Activated CD4-positive, alpha-beta T cell treated with anti-CD3 and anti-CD28 coated beads, Interleukin-2, amount 10 ng/mL, durations not matched to agents 7 days and 5 days (primary cell): ENCODE measurements around the gene SRL. TPM values are rescaled to one million over a fixed set of nuclear protein-coding genes. Genes with fewer than 3 reads are reported as not detected.

Experiments used
- CTCF ChIA-PET: fragments of 350-600 bp; sonication (Branson Sonifier 250); formaldehyde crosslinking; loops from one replicate; lab custom pipeline; 2021; ENCODE audit warnings: antibody characterized with exemption; lab: Charles Lee
- POLR2A ChIA-PET: fragments of 350-600 bp; sonication (Branson Sonifier 250); formaldehyde crosslinking; loops from one replicate; lab custom pipeline; 2021; ENCODE audit warnings: antibody characterized with exemption; lab: Charles Lee
- DNase-seq: peaks from one replicate; pipeline ENCODE4 v3.0.0-alpha.2; 2020
- H3K27ac Mint-ChIP-seq: one replicate; pipeline ENCODE4 v1.8.0; 2021; ENCODE audit warnings: mild to moderate bottlenecking, moderate library complexity, mixed read lengths
- H3K27me3 Mint-ChIP-seq: one replicate; pipeline ENCODE4 v1.8.0; 2021; ENCODE audit warnings: mixed read lengths
- H3K36me3 Mint-ChIP-seq: one replicate; pipeline ENCODE4 v1.8.0; 2021; ENCODE audit warnings: low read depth, mixed read lengths
- H3K4me1 Mint-ChIP-seq: one replicate; pipeline ENCODE4 v1.8.0; 2021; ENCODE audit warnings: mixed read lengths
- H3K4me3 Mint-ChIP-seq: one replicate; pipeline ENCODE4 v1.8.0; 2021; ENCODE audit warnings: mild to moderate bottlenecking, moderate library complexity, mixed read lengths
- H3K9me3 Mint-ChIP-seq: one replicate; pipeline ENCODE4 v1.8.0; 2021; ENCODE audit warnings: mixed read lengths
- total RNA-seq, 2 experiments: library from RNA; stranded (reverse); gene quantifications; one replicate each; pipeline ENCODE4 v1.2.3, GENCODE V29; 2021

SRL gene
- total RNA-seq, 2 experiments from 2014 or later = not detected

DNA sequence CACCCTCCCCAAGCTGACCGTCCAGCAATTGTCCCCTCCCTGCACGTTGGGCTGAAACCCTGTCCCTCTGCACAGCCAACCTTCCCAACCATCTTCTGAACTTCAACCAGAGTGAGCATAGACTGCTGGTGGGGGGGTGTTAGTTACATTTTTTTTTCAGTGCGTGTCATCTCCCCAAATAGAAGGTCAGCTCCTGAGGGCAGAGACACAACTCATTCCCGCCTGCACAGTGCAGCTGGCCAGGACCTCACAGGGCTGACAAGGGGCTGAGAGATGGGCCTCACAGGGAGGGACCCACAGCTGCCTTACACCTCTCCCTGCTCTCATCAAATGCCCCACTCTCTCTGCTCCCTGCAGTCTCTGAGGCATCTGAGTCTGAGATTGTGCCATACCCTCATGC is 8.4 kb downstream of the SRL start:
- POLR2A ChIA-PET = no interaction called here

GRCh38 chr16:4232541-4233386 is 9.1 kb downstream of the SRL start:
- CTCF ChIA-PET = interaction anchor here (0.6 to 0.9 kb wide), 3 partner anchors 11 to 36 kb away, joined by 3 read pairs; no protein-coding TSS in a partner anchor
- Mint-ChIP-seq H3K4me1 (no peaks in the 10 kb centered on the region), H3K27me3 (peaks cover 2% of the 10 kb centered on the region)

More for the DNA sequence above, 8.4 kb downstream of the SRL start:
- Mint-ChIP-seq H3K4me3 (no peak overlapping the region), H3K27me3 (peaks cover 2% of the 10 kb centered on the region), H3K4me1 (no peaks in the 10 kb centered on the region), H3K9me3 (no peaks in the 10 kb centered on the region), H3K27ac (no peak overlapping the region), H3K36me3 (no peaks in the 10 kb centered on the region)
- CTCF ChIA-PET = interaction anchor here (0.8 to 0.9 kb wide), 2 partner anchors 12 to 20 kb away, joined by 3 read pairs; no protein-coding TSS in a partner anchor
- no peak for DNase-seq

GRCh38 chr16:4231886-4232285 is 10.0 kb downstream of the SRL start:
- Mint-ChIP-seq H3K4me1 (no peaks in the 10 kb centered on the region), H3K4me3 (no peak overlapping the region), H3K27ac (no peak overlapping the region), H3K36me3 (no peaks in the 10 kb centered on the region), H3K27me3 (peaks cover 2% of the 10 kb centered on the region), H3K9me3 (no peaks in the 10 kb centered on the region)
- CTCF ChIA-PET = interaction anchor here (1.0 kb wide), 2 partner anchors 12 to 21 kb away, joined by 3 read pairs; no protein-coding TSS in a partner anchor
- POLR2A ChIA-PET = no interaction called here
- no peak for DNase-seq

More at GRCh38 chr16:4232541-4233386, 9.1 kb downstream of the SRL start:
- POLR2A ChIA-PET = no interaction called here
- Mint-ChIP-seq H3K4me3 (no peak overlapping the region), H3K36me3 (no peaks in the 10 kb centered on the region), H3K27ac (no peak overlapping the region), H3K9me3 (no peaks in the 10 kb centered on the region)
- no peak for DNase-seq

DNA sequence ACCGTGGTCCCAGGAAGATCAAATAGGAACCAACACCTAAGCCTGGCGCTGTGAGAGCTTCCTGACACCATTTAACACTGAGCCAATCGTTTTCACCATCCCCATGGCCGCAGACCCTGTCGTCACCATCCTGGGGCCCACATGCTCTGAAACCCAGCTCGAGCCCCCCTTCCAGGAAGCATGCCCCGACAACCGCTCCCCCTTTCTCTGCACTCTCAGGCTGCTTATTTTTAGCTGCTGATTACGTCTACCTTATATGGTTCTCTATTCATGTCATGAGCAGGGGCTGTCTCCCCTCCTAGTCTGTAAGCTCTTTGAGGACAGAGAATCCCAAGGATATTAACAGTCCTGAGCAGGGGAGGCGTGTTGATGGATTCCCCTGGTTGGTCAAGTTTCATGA is 10.5 kb downstream of the SRL start:
- peaks cover 2% of the 10 kb centered on the region for H3K27me3 Mint-ChIP-seq
- no peaks in the 10 kb centered on the region for H3K36me3 Mint-ChIP-seq
- POLR2A ChIA-PET = no interaction called here
- no peak for DNase-seq
- H3K9me3 Mint-ChIP-seq = no peaks in the 10 kb centered on the region
- CTCF ChIA-PET = interaction anchor here (1.0 kb wide), 2 partner anchors 11 to 21 kb away, joined by 3 read pairs; no protein-coding TSS in a partner anchor
- no peaks in the 10 kb centered on the region for H3K4me1 Mint-ChIP-seq
- no peak overlapping the region for H3K27ac Mint-ChIP-seq
- no peak overlapping the region for H3K4me3 Mint-ChIP-seq

DNA sequence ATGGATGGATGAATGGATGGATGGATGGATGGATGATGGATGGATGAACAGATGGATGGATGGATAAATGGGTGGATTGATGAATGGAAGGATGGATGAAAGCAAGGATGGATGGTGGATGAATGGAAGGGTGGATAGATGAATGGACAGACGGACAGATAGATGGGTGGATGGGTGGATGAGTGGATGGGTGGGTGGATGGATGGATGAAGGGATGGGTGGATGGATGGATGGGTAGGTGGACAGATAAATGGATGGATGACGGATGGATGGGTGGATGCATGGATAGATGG is 14.9 kb downstream of the SRL start:
- H3K36me3 Mint-ChIP-seq = no peaks in the 10 kb centered on the region
- no peaks in the 10 kb centered on the region for H3K9me3 Mint-ChIP-seq
- H3K27ac Mint-ChIP-seq = no peak overlapping the region
- H3K4me1 Mint-ChIP-seq = no peaks in the 10 kb centered on the region
- H3K4me3 Mint-ChIP-seq = no peak overlapping the region
- ChIA-PET POLR2A (no interaction called here), CTCF (no interaction called here)
- no peak for DNase-seq
- H3K27me3 Mint-ChIP-seq = no peaks in the 10 kb centered on the region

GRCh38 chr16:4226251-4227039 is 15.4 kb downstream of the SRL start:
- Mint-ChIP-seq H3K36me3 (no peaks in the 10 kb centered on the region), H3K4me3 (no peak overlapping the region), H3K27me3 (no peaks in the 10 kb centered on the region), H3K9me3 (no peaks in the 10 kb centered on the region), H3K4me1 (no peaks in the 10 kb centered on the region), H3K27ac (no peak overlapping the region)
- CTCF ChIA-PET = no interaction called here
- POLR2A ChIA-PET = no interaction called here
- no peak for DNase-seq

GRCh38 chr16:4225075-4225474 is 16.8 kb downstream of the SRL start:
- POLR2A ChIA-PET = no interaction called here

GRCh38 chr16:4220358-4220757 is 21.5 kb downstream of the SRL start:
- Mint-ChIP-seq H3K4me1 (no peaks in the 10 kb centered on the region), H3K36me3 (no peaks in the 10 kb centered on the region), H3K27ac (no peak overlapping the region), H3K9me3 (no peaks in the 10 kb centered on the region), H3K4me3 (no peak overlapping the region), H3K27me3 (no peaks in the 10 kb centered on the region)
- POLR2A ChIA-PET = no interaction called here
- no peak for DNase-seq
- CTCF ChIA-PET = interaction anchor here (0.9 to 1.2 kb wide), 2 partner anchors 11 to 15 kb away, joined by 3 read pairs; no protein-coding TSS in a partner anchor

More at GRCh38 chr16:4225075-4225474, 16.8 kb downstream of the SRL start:
- Mint-ChIP-seq H3K4me1 (no peaks in the 10 kb centered on the region), H3K27me3 (no peaks in the 10 kb centered on the region), H3K4me3 (no peak overlapping the region), H3K9me3 (no peaks in the 10 kb centered on the region), H3K36me3 (no peaks in the 10 kb centered on the region), H3K27ac (no peak overlapping the region)
- CTCF ChIA-PET = no interaction called here
- no peak for DNase-seq

GRCh38 chr16:4218202-4218601 is 23.7 kb downstream of the SRL start:
- H3K4me1 Mint-ChIP-seq = no peaks in the 10 kb centered on the region
- H3K27me3 Mint-ChIP-seq = no peaks in the 10 kb centered on the region
- H3K27ac Mint-ChIP-seq = no peak overlapping the region
- CTCF ChIA-PET = interaction anchor here (0.6 to 1.3 kb wide), 5 partner anchors 14 to 65 kb away, joined by 3 to 4 read pairs (median 3); no protein-coding TSS in a partner anchor
- H3K36me3 Mint-ChIP-seq = no peaks in the 10 kb centered on the region
- POLR2A ChIA-PET = no interaction called here
- no peak overlapping the region for H3K4me3 Mint-ChIP-seq
- no peak for DNase-seq
- H3K9me3 Mint-ChIP-seq = no peaks in the 10 kb centered on the region

GRCh38 chr16:4217204-4218131 is 24.4 kb downstream of the SRL start:
- ChIA-PET POLR2A (no interaction called here), CTCF (interaction anchor here (0.6 to 1.3 kb wide), 7 partner anchors 14 to 579 kb away, joined by 3 to 4 read pairs (median 3); no protein-coding TSS in a partner anchor)
- H3K36me3 Mint-ChIP-seq = no peaks in the 10 kb centered on the region
- no peak overlapping the region for H3K27ac Mint-ChIP-seq
- no peak for DNase-seq
- no peaks in the 10 kb centered on the region for H3K4me1 Mint-ChIP-seq
- H3K4me3 Mint-ChIP-seq = no peak overlapping the region
- H3K27me3 Mint-ChIP-seq = no peaks in the 10 kb centered on the region
- no peaks in the 10 kb centered on the region for H3K9me3 Mint-ChIP-seq

GRCh38 chr16:4216596-4216995 is 25.3 kb downstream of the SRL start:
- no peak overlapping the region for H3K4me3 Mint-ChIP-seq
- H3K27ac Mint-ChIP-seq = no peak overlapping the region
- H3K4me1 Mint-ChIP-seq = no peaks in the 10 kb centered on the region
- ChIA-PET CTCF (interaction anchor here (0.9 kb wide), 2 partner anchors 115 to 580 kb away, joined by 3 read pairs; no protein-coding TSS in a partner anchor), POLR2A (no interaction called here)
- no peaks in the 10 kb centered on the region for H3K36me3 Mint-ChIP-seq
- H3K9me3 Mint-ChIP-seq = no peaks in the 10 kb centered on the region
- H3K27me3 Mint-ChIP-seq = no peaks in the 10 kb centered on the region
- DNase-seq = no peak

- POLR2A ChIA-PET = no interaction called here
Observed at GRCh38 chr16:4215106-4215505, 26.8 kb downstream of the SRL start.

More at GRCh38 chr16:4215106-4215505, 26.8 kb downstream of the SRL start:
- CTCF ChIA-PET = no interaction called here
- no peak overlapping the region for H3K4me3 Mint-ChIP-seq
- no peaks in the 10 kb centered on the region for H3K27me3 Mint-ChIP-seq
- DNase-seq = no peak
- H3K36me3 Mint-ChIP-seq = no peaks in the 10 kb centered on the region
- H3K4me1 Mint-ChIP-seq = no peaks in the 10 kb centered on the region
- H3K27ac Mint-ChIP-seq = no peak overlapping the region
- H3K9me3 Mint-ChIP-seq = no peaks in the 10 kb centered on the region
